HG03159 (cell line): ENCODE data around the gene LIMS2.

Source experiments
- ATAC-seq: cut with Tn5 transposase; IDR thresholded peaks from one replicate; pipeline ENCODE4 v1.9.1; 2021; ENCODE audit warnings: mild to moderate bottlenecking, moderate library complexity; ENCODE audit not compliant: unreplicated experiment

The LIMS2 gene

GRCh38 chr2:127678531-127678930 is 3.2 kb upstream of the LIMS2 start:
- ATAC-seq, result no peak

GRCh38 chr2:127676906-127677305 is 1.6 kb upstream of the LIMS2 start:
- no peak for ATAC-seq

- no peak for ATAC-seq
Measured at GRCh38 chr2:127674241-127675209, 805 bp downstream of the LIMS2 start.

- no peak for ATAC-seq
Measured at GRCh38 chr2:127673291-127674069, 1.9 kb downstream of the LIMS2 start.

- ATAC-seq, result no peak
Measured at GRCh38 chr2:127672341-127673224, 2.7 kb downstream of the LIMS2 start.

GRCh38 chr2:127671557-127672302 is 3.6 kb downstream of the LIMS2 start:
- ATAC-seq, result no peak

GRCh38 chr2:127670957-127671290 is 4.4 kb downstream of the LIMS2 start:
- ATAC-seq, result no peak

GRCh38 chr2:127670055-127670956 is 5.0 kb downstream of the LIMS2 start:
- no peak for ATAC-seq

- no peak for ATAC-seq
Measured at GRCh38 chr2:127669056-127669455, 6.3 kb downstream of the LIMS2 start.

GRCh38 chr2:127665267-127665893 is 9.9 kb downstream of the LIMS2 start:
- no peak for ATAC-seq

GRCh38 chr2:127664895-127665225 is 10.5 kb downstream of the LIMS2 start:
- ATAC-seq, result no peak

GRCh38 chr2:127664065-127664894 is 11.1 kb downstream of the LIMS2 start:
- ATAC-seq, result no peak

- ATAC-seq, result no peak
Measured at GRCh38 chr2:127663566-127664064, 11.7 kb downstream of the LIMS2 start.

- no peak for ATAC-seq
Measured at GRCh38 chr2:127662937-127663565, 12.3 kb downstream of the LIMS2 start.

GRCh38 chr2:127661949-127662510 is 13.3 kb downstream of the LIMS2 start:
- no peak for ATAC-seq

GRCh38 chr2:127661072-127661649 is 14.2 kb downstream of the LIMS2 start:
- no peak for ATAC-seq

- no peak for ATAC-seq
Measured at GRCh38 chr2:127660291-127660578, 15.1 kb downstream of the LIMS2 start.
